H1 (cell line): Measurements from ENCODE around the gene PPIAL4G. TPM values are rescaled to one million over a fixed set of nuclear protein-coding genes. Genes with fewer than 3 reads are reported as not detected.
"Not testable (repeated sequence)": the region's sequence is repeated elsewhere in the genome, so short reads cannot be mapped to it uniquely, and the experiment has no call there.

Source experiments
- CTCF ChIA-PET: fragments of 300-600 bp; sonication (Branson Sonifier 250); formaldehyde crosslinking; loops from one replicate; lab custom pipeline; 2021; ENCODE audit not compliant: partially characterized antibody; lab: Charles Lee
- POLR2A ChIA-PET: fragments of 300-600 bp; sonication (Branson Sonifier 250); formaldehyde crosslinking; loops from one replicate; lab custom pipeline; 2021; ENCODE audit warnings: inconsistent platforms; ENCODE audit not compliant: partially characterized antibody; lab: Charles Lee
- DNase-seq, 2 experiments: peaks; one replicate each; pipeline versions ENCODE4 v3.0.0 to v3.0.0-alpha.2; 2010 to 2022; ENCODE audit warnings: low spot score in 2 of 2, low read depth in 1 of 2, mixed read lengths in 1 of 2
- FAIRE-seq: peaks from 2 replicates; lab custom pipeline; 2011; peaks lifted over from hg19 to GRCh38; lab: Jason Lieb, UNC
- H2AFZ ChIP-seq: 2 replicates; pipeline ENCODE4 v1.8.1; 2012; ENCODE audit warnings: low read length, inconsistent platforms
- H2AK5ac ChIP-seq: 2 replicates; pipeline ENCODE4 v1.6.1; 2013; ENCODE audit warnings: low read depth, low read length
- H2BK120ac ChIP-seq: replicated peaks from 2 replicates; pipeline ENCODE3; 2013; ENCODE audit warnings: low read depth, low read length, inconsistent platforms
- H2BK12ac ChIP-seq: 2 replicates; pipeline ENCODE4 v1.6.1; 2013; ENCODE audit warnings: low read depth, low read length
- H2BK15ac ChIP-seq: 2 replicates; pipeline ENCODE4 v1.6.1; 2013; ENCODE audit warnings: low read length
- H2BK20ac ChIP-seq: 2 replicates; pipeline ENCODE4 v1.6.1; 2013; ENCODE audit warnings: low read length
- H2BK5ac ChIP-seq: 2 replicates; pipeline ENCODE4 v1.6.1; 2013; ENCODE audit warnings: low read depth, low read length
- H3K14ac ChIP-seq: 2 replicates; pipeline ENCODE4 v1.6.1; 2013; ENCODE audit warnings: inconsistent platforms; ENCODE audit not compliant: insufficient read length
- H3K18ac ChIP-seq: 2 replicates; pipeline ENCODE4 v1.6.1; 2013; ENCODE audit warnings: low read length; ENCODE audit errors: extremely low read depth
- H3K23ac ChIP-seq: 2 replicates; pipeline ENCODE4 v1.6.1; 2013; ENCODE audit warnings: inconsistent platforms; ENCODE audit not compliant: insufficient read length
- H3K23me2 ChIP-seq: 2 replicates; pipeline ENCODE4 v1.6.1; 2013; ENCODE audit warnings: low read depth, low read length
- H3K27ac ChIP-seq: 2 replicates; pipeline ENCODE4 v1.6.1; 2011; ENCODE audit warnings: low read depth, low read length, inconsistent platforms
- H3K27me3 ChIP-seq, 4 experiments: replicated peaks in 1 of 4; 1 replicate in 1 of 4; 2 replicates in 3 of 4; pipeline versions ENCODE4 v1.6.1 to v1.8.1; 2011 to 2013; ENCODE audit warnings: low read length in 3 of 4, mild to moderate bottlenecking in 3 of 4, inconsistent platforms in 2 of 4, mixed read lengths in 2 of 4, moderate library complexity in 1 of 4; ENCODE audit not compliant: control insufficient read depth in 3 of 4, insufficient read depth in 3 of 4; ENCODE audit errors: extremely low read depth in 1 of 4
- H3K36me3 ChIP-seq, 4 experiments: 2 replicates each; pipeline versions ENCODE4 v1.6.1 to v1.8.1; 2011 to 2013; ENCODE audit warnings: mild to moderate bottlenecking in 4 of 4, low read length in 3 of 4, moderate library complexity in 2 of 4, control low read depth in 1 of 4, inconsistent platforms in 1 of 4; ENCODE audit not compliant: insufficient read depth in 4 of 4, control insufficient read depth in 2 of 4
- H3K4ac ChIP-seq: replicated peaks from 2 replicates; pipeline ENCODE3; 2013; ENCODE audit warnings: low read length, low read depth, mixed read lengths, inconsistent platforms; ENCODE audit not compliant: insufficient read length
- H3K4me1 ChIP-seq, 4 experiments: replicated peaks in 1 of 4; 1 replicate in 1 of 4; 2 replicates in 3 of 4; pipeline versions ENCODE4 v1.6.1 to v1.8.1; 2011 to 2013; ENCODE audit warnings: low read length in 3 of 4, inconsistent platforms in 2 of 4, mixed read lengths in 1 of 4; ENCODE audit not compliant: insufficient read depth in 4 of 4, control insufficient read depth in 3 of 4
- H3K4me2 ChIP-seq, 2 experiments: 2 replicates each; pipeline versions ENCODE4 v1.6.1 to v1.8.1; 2011 to 2013; ENCODE audit warnings: low read depth in 2 of 2, low read length in 2 of 2, control low read depth in 1 of 2, inconsistent platforms in 1 of 2, mild to moderate bottlenecking in 1 of 2; ENCODE audit not compliant: insufficient read depth in 1 of 2
- H3K4me3 ChIP-seq, 4 experiments: fragments of 200-600, 300-600 bp in 1 of 4; sonication (generic), shearing (Covaris generic), sonication (Bioruptor Twin) in 1 of 4; 2 replicates each; pipeline versions ENCODE4 v1.5.1 to v1.8.1; 2011 to 2016; ENCODE audit warnings: low read length in 4 of 4, low read depth in 3 of 4, control low read depth in 2 of 4, inconsistent platforms in 2 of 4, mild to moderate bottlenecking in 2 of 4, mixed read lengths in 1 of 4, moderate library complexity in 1 of 4; ENCODE audit not compliant: insufficient read depth in 2 of 4; ENCODE audit errors: extremely low read depth in 1 of 4
- H3K56ac ChIP-seq: replicated peaks from 2 replicates; pipeline ENCODE3; 2013; ENCODE audit warnings: low read depth, mild to moderate bottlenecking, mixed read lengths, low read length, inconsistent platforms; ENCODE audit not compliant: insufficient read length
- H3K79me1 ChIP-seq: 2 replicates; pipeline ENCODE4 v1.6.1; 2013; ENCODE audit warnings: low read depth, low read length, control low read depth
- H3K79me2 ChIP-seq, 2 experiments: 2 replicates each; pipeline versions ENCODE4 v1.6.1 to v1.8.1; 2012 to 2013; ENCODE audit warnings: low read length in 2 of 2, mild to moderate bottlenecking in 2 of 2, inconsistent platforms in 1 of 2; ENCODE audit not compliant: insufficient read depth in 2 of 2, control insufficient read depth in 1 of 2
- H3K9ac ChIP-seq, 4 experiments: replicated peaks in 1 of 4; 1 replicate in 1 of 4; 2 replicates in 3 of 4; pipeline versions ENCODE4 v1.6.1 to v1.8.1; 2011 to 2013; ENCODE audit warnings: low read depth in 3 of 4, low read length in 3 of 4, control low read depth in 2 of 4, mild to moderate bottlenecking in 2 of 4, moderate library complexity in 2 of 4, inconsistent platforms in 1 of 4; ENCODE audit errors: extremely low read depth in 1 of 4
- H3K9me3 ChIP-seq, 2 experiments: 2 replicates each; pipeline versions ENCODE4 v1.6.1 to v1.8.1; 2012 to 2013; ENCODE audit warnings: mild to moderate bottlenecking in 2 of 2, moderate library complexity in 2 of 2, control low read depth in 1 of 2, inconsistent platforms in 1 of 2, low read depth in 1 of 2, low read length in 1 of 2, mixed read lengths in 1 of 2; ENCODE audit not compliant: insufficient read depth in 2 of 2
- H4K20me1 ChIP-seq, 2 experiments: replicated peaks in 1 of 2; 2 replicates each; pipeline versions ENCODE3 to v1.8.1; 2011 to 2013; ENCODE audit warnings: inconsistent platforms in 2 of 2, low read length in 2 of 2, mild to moderate bottlenecking in 1 of 2; ENCODE audit not compliant: insufficient read depth in 2 of 2, control insufficient read depth in 1 of 2
- H4K5ac ChIP-seq: 2 replicates; pipeline ENCODE4 v1.6.1; 2013; ENCODE audit warnings: low read length, low read depth, mixed read lengths, inconsistent platforms; ENCODE audit not compliant: insufficient read length
- H4K8ac ChIP-seq: 2 replicates; pipeline ENCODE4 v1.8.0; 2013; ENCODE audit warnings: mild to moderate bottlenecking, moderate library complexity, low read length, inconsistent platforms; ENCODE audit not compliant: insufficient read depth; ENCODE audit errors: extremely low read depth
- H4K91ac ChIP-seq: replicated peaks from 2 replicates; pipeline ENCODE3; 2013; ENCODE audit warnings: low read length, mixed read lengths, inconsistent platforms; ENCODE audit not compliant: insufficient read length
- WGBS, 2 experiments: shearing (Covaris generic) in 1 of 2; methylation state at CpG; one replicate each; pipeline versions ENCODE4 v1.1.6 to v1.1.7; 2013 to 2015; ENCODE audit warnings: low lambda C conversion rate in 2 of 2, mixed read lengths in 2 of 2, inconsistent platforms in 1 of 2, low coverage in 1 of 2, missing lambda C conversion rate in 1 of 2; ENCODE audit not compliant: insufficient replicate concordance in 2 of 2, insufficient coverage in 1 of 2, insufficient read length in 1 of 2; ENCODE audit errors: extremely low coverage in 1 of 2, missing lambda C conversion rate in 1 of 2; 5-methylcytosine and 5-hydroxymethylcytosine counted together
- polyA plus RNA-seq, 7 experiments: library from polyadenylated mRNA; depleted of rRNA in 3 of 7; stranded (reverse) in 5 of 7; unstranded in 2 of 7; fragments of >200 nt in 5 of 7; fragments of 200-250 nt in 2 of 7; gene quantifications; 1 replicate in 5 of 7; 2 replicates in 1 of 7; 4 replicates in 1 of 7; pipeline versions ENCODE4 v1.2.1 to v1.2.3, GENCODE V29; 2011 to 2013; ENCODE audit warnings: missing spikeins in 2 of 7, mixed read lengths in 2 of 7
- total RNA-seq: library from RNA; stranded (reverse); fragmentation: NEBNext Ultra II Directional; extraction: Animal tissue kit (Norgen Biotek cat#: 25700); gene quantifications from 2 replicates; pipeline ENCODE4 v1.2.1, GENCODE V29; 2021

Gene PPIAL4G
- total and polyA plus RNA-seq, 2 of the 8 experiments (the other 6 are each of a cell fraction or from before 2014, with no cell fraction given) = not detected

- H4K20me1 ChIP-seq, H2AK5ac ChIP-seq, H3K27me3 ChIP-seq, H3K36me3 ChIP-seq, H2AFZ ChIP-seq, DNase-seq, H2BK12ac ChIP-seq, H3K27ac ChIP-seq, H3K4me2 ChIP-seq, H3K56ac ChIP-seq, H3K4me3 ChIP-seq, H4K91ac ChIP-seq, H2BK15ac ChIP-seq, H3K79me1 ChIP-seq, H3K23ac ChIP-seq, H3K23me2 ChIP-seq, CTCF ChIA-PET, H3K9me3 ChIP-seq, H2BK20ac ChIP-seq, FAIRE-seq, H3K18ac ChIP-seq, H2BK120ac ChIP-seq, H4K5ac ChIP-seq, H4K8ac ChIP-seq, H3K14ac ChIP-seq, H3K9ac ChIP-seq, H2BK5ac ChIP-seq, H3K4ac ChIP-seq, POLR2A ChIA-PET, H3K4me1 ChIP-seq: not testable (repeated sequence)
- H3K79me2 ChIP-seq = peaks cover 0 to 13% of the 10 kb centered on the region in 2 experiments; a peak in 2 of 4 replicates
- 85% methylated on average over 5 of the region's 5 CpGs; no CpG with 5 or more reads in 1 of the 2 experiments for WGBS, 2 experiments
Observed at GRCh38 chr1:148439654-148440325, 43.3 kb downstream of the PPIAL4G start.
